Activated CD8-positive, alpha-beta memory T cell treated with anti-CD3 and anti-CD28 coated beads, Interleukin-2, amount 50 U/mL, for 4 hours (primary cell): ENCODE data around the gene SPOCD1.

Source experiments
- DNase-seq: peaks from one replicate; pipeline ENCODE4 v3.0.0-alpha.2; 2020

SPOCD1 gene

GRCh38 chr1:31815752-31816500 is at the start of gene SPOCD1:
TSS of gene SPOCD1 (minus strand) at chr1:31816022. CDS start at chr1:31815333, 689 bp downstream.
- peak; percentile 87 for DNase-seq

- no peak for DNase-seq
Measured at GRCh38 chr1:31862071-31862470, 46.2 kb upstream of the SPOCD1 start.

- no peak for DNase-seq
Measured at GRCh38 chr1:31861346-31861745, 45.5 kb upstream of the SPOCD1 start.

- no peak for DNase-seq
Measured at GRCh38 chr1:31860581-31860980, 44.8 kb upstream of the SPOCD1 start.

- DNase-seq, result no peak
Measured at GRCh38 chr1:31859719-31860118, 43.9 kb upstream of the SPOCD1 start.

GRCh38 chr1:31859044-31859443 is 43.2 kb upstream of the SPOCD1 start:
- DNase-seq, result no peak

- no peak for DNase-seq
Measured at GRCh38 chr1:31857863-31858262, 42.0 kb upstream of the SPOCD1 start.

GRCh38 chr1:31856140-31856539 is 40.3 kb upstream of the SPOCD1 start:
- DNase-seq, result no peak

GRCh38 chr1:31855038-31855845 is 39.4 kb upstream of the SPOCD1 start:
- DNase-seq, result no peak

- no peak for DNase-seq
Measured at GRCh38 chr1:31849653-31850052, 33.8 kb upstream of the SPOCD1 start.

- peak; percentile 57 for DNase-seq
Measured at GRCh38 chr1:31848381-31848897, 32.6 kb upstream of the SPOCD1 start.

- no peak for DNase-seq
Measured at GRCh38 chr1:31846484-31846883, 30.7 kb upstream of the SPOCD1 start.

- DNase-seq, result no peak
Measured at GRCh38 chr1:31843506-31843905, 27.7 kb upstream of the SPOCD1 start.

GRCh38 chr1:31839662-31840343 is 24.0 kb upstream of the SPOCD1 start:
- DNase-seq, result no peak

GRCh38 chr1:31837451-31838158 is 21.8 kb upstream of the SPOCD1 start:
- DNase-seq, result no peak

GRCh38 chr1:31836638-31837037 is 20.8 kb upstream of the SPOCD1 start:
- no peak for DNase-seq

GRCh38 chr1:31835415-31835814 is 19.6 kb upstream of the SPOCD1 start:
- no peak for DNase-seq

GRCh38 chr1:31834501-31834900 is 18.7 kb upstream of the SPOCD1 start:
- DNase-seq, result no peak

GRCh38 chr1:31831397-31832378 is 15.9 kb upstream of the SPOCD1 start:
- DNase-seq, result no peak

GRCh38 chr1:31830511-31830910 is 14.7 kb upstream of the SPOCD1 start:
- DNase-seq, result no peak

GRCh38 chr1:31830065-31830464 is 14.2 kb upstream of the SPOCD1 start:
- no peak for DNase-seq
